OCI-LY3 (cell line): ENCODE results near the gene RAI1.

Experiments
- H2AFZ ChIP-seq: fragments of 200-600, 300-600 bp; shearing (Covaris generic); 2 replicates; pipeline ENCODE4 v1.6.0; 2014; ENCODE audit warnings: antibody characterized with exemption, low read depth, low read length
- H3K27ac ChIP-seq: fragments of 200-600, 300-600 bp; sonication (generic); 2 replicates; pipeline ENCODE4 v1.5.1; 2014; ENCODE audit warnings: mild to moderate bottlenecking, low read length, moderate library complexity, mixed read lengths
- H3K27me3 ChIP-seq: fragments of 200-600, 300-600 bp; sonication (generic); 2 replicates; pipeline ENCODE4 v1.6.1; 2014; ENCODE audit warnings: low read depth, low read length, mixed read lengths
- H3K36me3 ChIP-seq: fragments of 200-600, 300-600 bp; sonication (generic); replicated peaks from 2 replicates; pipeline ENCODE3; 2014; ENCODE audit warnings: low read depth, low read length, mixed read lengths
- H3K4me1 ChIP-seq: fragments of 300-600, 200-600 bp; sonication (generic); 2 replicates; pipeline ENCODE4 v1.6.1; 2014; ENCODE audit warnings: low read length, mixed read lengths
- H3K4me2 ChIP-seq: fragments of 200-600, 300-600 bp; sonication (generic); 2 replicates; pipeline ENCODE4 v1.6.1; 2014; ENCODE audit warnings: low read length, mixed read lengths
- H3K4me3 ChIP-seq: fragments of 300-600, 200-600 bp; sonication (generic); 2 replicates; pipeline ENCODE4 v1.5.1; 2014; ENCODE audit warnings: antibody characterized with exemption, mild to moderate bottlenecking, low read length, moderate library complexity
- H3K79me2 ChIP-seq: fragments of 300-600, 200-600 bp; shearing (Covaris generic); 2 replicates; pipeline ENCODE4 v1.6.1; 2014; ENCODE audit warnings: mild to moderate bottlenecking, low read length, mixed read lengths
- H3K9ac ChIP-seq: fragments of 300-600, 200-600 bp; shearing (Covaris generic); 2 replicates; pipeline ENCODE4 v1.6.0; 2014; ENCODE audit warnings: mild to moderate bottlenecking, low read length, moderate library complexity
- H3K9me3 ChIP-seq: fragments of 200-600, 300-600 bp; shearing (Covaris generic); 2 replicates; pipeline ENCODE4 v1.6.1; 2014; ENCODE audit warnings: low read length, mixed read lengths; ENCODE audit not compliant: insufficient read depth
- H4K20me1 ChIP-seq: fragments of 200-600, 300-600 bp; sonication (generic); 2 replicates; pipeline ENCODE4 v1.6.1; 2016; ENCODE audit warnings: low read length, mixed read lengths; ENCODE audit not compliant: insufficient read depth
- CTCF ChIP-seq: fragments of 200-600, 300-600 bp; sonication (generic); IDR thresholded peaks from 2 replicates; pipeline ENCODE4 v1.5.1; 2014; ENCODE audit warnings: antibody characterized with exemption, low read length, low read depth
- EZH2phosphoT487 ChIP-seq: fragments of 200-600 bp; shearing (Covaris generic); IDR thresholded peaks from 2 replicates; pipeline ENCODE4 v1.6.1; 2018; ENCODE audit warnings: antibody characterized with exemption, mixed run types, low read depth

RAI1 gene

GRCh38 chr17:17748179-17748578, 66.9 kb downstream of the RAI1 start:
- Histone ChIP-seq H3K79me2 (peaks cover 17% of the 10 kb centered on the region; the same call in 1 of the 2 replicates), H3K9me3 (no peaks in the 10 kb centered on the region; the same call in 1 of the 2 replicates), H2AFZ (no peak overlapping the region), H3K4me1 (peaks cover 33% of the 10 kb centered on the region), H3K36me3 (no peaks in the 10 kb centered on the region), H3K27ac (peak overlapping the region; percentile 95), H3K4me2 (peak overlapping the region; percentile 86), H4K20me1 (no peaks in the 10 kb centered on the region), H3K4me3 (peak overlapping the region; percentile 80), H3K9ac (peak overlapping the region; percentile 67), H3K27me3 (no peaks in the 10 kb centered on the region)
- TF ChIP-seq CTCF: no peak; the same call in 1 of the 2 replicates
- no peak for TF ChIP-seq EZH2phosphoT487

GRCh38 chr17:17748604-17749003, 67.3 kb downstream of the RAI1 start:
- peaks cover 17% of the 10 kb centered on the region; the same call in 1 of the 2 replicates for H3K79me2 ChIP-seq
- TF ChIP-seq EZH2phosphoT487 (no peak), CTCF (no peak)
- H4K20me1 ChIP-seq: no peaks in the 10 kb centered on the region
- H3K9me3 ChIP-seq: no peaks in the 10 kb centered on the region; the same call in 1 of the 2 replicates
- H3K36me3 ChIP-seq: no peaks in the 10 kb centered on the region
- peak overlapping the region; percentile 67 for H3K9ac ChIP-seq
- no peak overlapping the region for H2AFZ ChIP-seq
- H3K4me1 ChIP-seq: peaks cover 34% of the 10 kb centered on the region
- H3K4me2 ChIP-seq: peak overlapping the region; percentile 86
- peak overlapping the region; percentile 95 for H3K27ac ChIP-seq
- peak overlapping the region; percentile 80 for H3K4me3 ChIP-seq
- no peaks in the 10 kb centered on the region for H3K27me3 ChIP-seq

- peak overlapping the region; percentile 86 for H3K4me2 ChIP-seq
- H3K27me3 ChIP-seq: no peaks in the 10 kb centered on the region
- peaks cover 17% of the 10 kb centered on the region; the same call in 1 of the 2 replicates for H3K79me2 ChIP-seq
- TF ChIP-seq CTCF (no peak), EZH2phosphoT487 (no peak)
- H3K36me3 ChIP-seq: no peaks in the 10 kb centered on the region
- H4K20me1 ChIP-seq: no peaks in the 10 kb centered on the region
- H3K9ac ChIP-seq: peak overlapping the region; percentile 67
- H3K27ac ChIP-seq: peak overlapping the region; percentile 95
- peaks cover 34% of the 10 kb centered on the region for H3K4me1 ChIP-seq
- peak overlapping the region; percentile 80 for H3K4me3 ChIP-seq
- no peaks in the 10 kb centered on the region; the same call in 1 of the 2 replicates for H3K9me3 ChIP-seq
- no peak overlapping the region for H2AFZ ChIP-seq
Measured at GRCh38 chr17:17749025-17749772, 67.9 kb downstream of the RAI1 start.

- TF ChIP-seq EZH2phosphoT487: no peak
- TF ChIP-seq CTCF: no peak
- Histone ChIP-seq H3K27ac (peak overlapping the region; percentile 95), H3K9me3 (no peaks in the 10 kb centered on the region; the same call in 1 of the 2 replicates), H3K9ac (peak overlapping the region; percentile 67), H3K4me3 (peak overlapping the region; percentile 80), H3K36me3 (no peaks in the 10 kb centered on the region), H2AFZ (no peak overlapping the region), H3K79me2 (peaks cover 17% of the 10 kb centered on the region; the same call in 1 of the 2 replicates), H3K4me1 (peaks cover 34% of the 10 kb centered on the region), H3K27me3 (no peaks in the 10 kb centered on the region), H3K4me2 (peak overlapping the region; percentile 86), H4K20me1 (no peaks in the 10 kb centered on the region)
Measured at GRCh38 chr17:17749921-17750320, 68.7 kb downstream of the RAI1 start.
